ENCODE results near the gene S1PR5. TPM values are rescaled to one million over a fixed set of nuclear protein-coding genes. Genes with fewer than 3 reads are reported as not detected.

S1PR5 gene
- polyA plus RNA-seq, 3 donors = 0.18 to 0.46 TPM; not detected in 1

GRCh38 chr19:10560154-10560553 lies 42.9 kb upstream of the S1PR5 start:
- intact Hi-C loops (cut with micrococcal nuclease) = loop anchor here (2.0 to 10.0 kb wide), 3 partner anchors 15 to 155 kb away; partner anchors contain the start of gene CDC37 (in 1 of the 2)
- H3K9me3 Mint-ChIP-seq = no peaks in the 10 kb centered on the region
- no peak overlapping the region for H3K27ac ChIP-seq (ENCODE audit: low read depth in 1 of 2, low read length in 2 of 2)
- no peaks in the 10 kb centered on the region for H3K27me3 Mint-ChIP-seq (ENCODE audit: low read depth in 3 of 3)
- peaks cover 53 to 66% of the 10 kb centered on the region in 2 donors for H3K36me3 Mint-ChIP-seq
- peaks cover 18% of the 10 kb centered on the region for H3K79me2 ChIP-seq (ENCODE audit: insufficient read depth, low read length)
- no peak overlapping the region for H3K4me3 Mint-ChIP-seq
- H3K27ac Mint-ChIP-seq = no peak overlapping the region
- no peaks in the 10 kb centered on the region for H3K9me3 ChIP-seq (replicated peaks in 1 of 2; ENCODE audit: control insufficient read depth in 1 of 2, insufficient read depth in 1 of 2, low read length in 2 of 2)
- H3K4me2 ChIP-seq (replicated peaks; ENCODE audit: extremely low read depth, low read length, poor library complexity, severe bottlenecking) = no peak overlapping the region
- peaks cover 19% of the 10 kb centered on the region for H4K20me1 ChIP-seq (ENCODE audit: insufficient read depth, low read length)
- no peak overlapping the region for H3K4me3 ChIP-seq (replicated peaks in 1 of 3; ENCODE audit: low read depth in 2 of 3, low read length in 3 of 3)
- TF ChIP-seq, protein P1, sequence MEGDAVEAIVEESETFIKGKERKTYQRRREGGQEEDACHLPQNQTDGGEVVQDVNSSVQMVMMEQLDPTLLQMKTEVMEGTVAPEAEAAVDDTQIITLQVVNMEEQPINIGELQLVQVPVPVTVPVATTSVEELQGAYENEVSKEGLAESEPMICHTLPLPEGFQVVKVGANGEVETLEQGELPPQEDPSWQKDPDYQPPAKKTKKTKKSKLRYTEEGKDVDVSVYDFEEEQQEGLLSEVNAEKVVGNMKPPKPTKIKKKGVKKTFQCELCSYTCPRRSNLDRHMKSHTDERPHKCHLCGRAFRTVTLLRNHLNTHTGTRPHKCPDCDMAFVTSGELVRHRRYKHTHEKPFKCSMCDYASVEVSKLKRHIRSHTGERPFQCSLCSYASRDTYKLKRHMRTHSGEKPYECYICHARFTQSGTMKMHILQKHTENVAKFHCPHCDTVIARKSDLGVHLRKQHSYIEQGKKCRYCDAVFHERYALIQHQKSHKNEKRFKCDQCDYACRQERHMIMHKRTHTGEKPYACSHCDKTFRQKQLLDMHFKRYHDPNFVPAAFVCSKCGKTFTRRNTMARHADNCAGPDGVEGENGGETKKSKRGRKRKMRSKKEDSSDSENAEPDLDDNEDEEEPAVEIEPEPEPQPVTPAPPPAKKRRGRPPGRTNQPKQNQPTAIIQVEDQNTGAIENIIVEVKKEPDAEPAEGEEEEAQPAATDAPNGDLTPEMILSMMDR (IDR thresholded peaks at IDR 0.05) = no peak
- WGBS (ENCODE audit: insufficient coverage) = no CpG with 5 or more reads among the region's 7 CpGs
- no peak overlapping the region for H2AFZ ChIP-seq (ENCODE audit: insufficient read depth, low read depth, low read length, poor library complexity, severe bottlenecking)
- H3K9ac ChIP-seq (ENCODE audit: insufficient read depth, low read length, poor library complexity, severe bottlenecking) = no peak overlapping the region
- H3K4me1 Mint-ChIP-seq = peaks cover 16% of the 10 kb centered on the region
- H3K27me3 ChIP-seq (ENCODE audit: control insufficient read depth in 2 of 2, insufficient read depth in 2 of 2, low read length in 2 of 2) = no peaks in the 10 kb centered on the region
- no peak for DNase-seq
- H3K4me1 ChIP-seq (ENCODE audit: control insufficient read depth in 1 of 2, insufficient read depth in 2 of 2, low read length in 2 of 2) = peaks cover 9 to 12% of the 10 kb centered on the region in 2 donors
- peaks cover 54 to 75% of the 10 kb centered on the region in 2 donors for H3K36me3 ChIP-seq (replicated peaks in 1 of 2; ENCODE audit: control insufficient read depth in 1 of 2, insufficient read depth in 2 of 2, low read length in 2 of 2)

- Mint-ChIP-seq H3K9me3 (no peaks in the 10 kb centered on the region), H3K27ac (peak overlapping the region in 2 of 7 donors; percentile 7 to 74), H3K27me3 (ENCODE audit: low read depth in 3 of 3) (no peaks in the 10 kb centered on the region), H3K4me3 (no peak overlapping the region), H3K36me3 (peaks cover 73 to 89% of the 10 kb centered on the region in 2 donors), H3K4me1 (peaks cover 15% of the 10 kb centered on the region)
- TF ChIP-seq, protein P1 (IDR thresholded peaks at IDR 0.05) = no peak
- Histone ChIP-seq H3K9me3 (replicated peaks in 1 of 2; ENCODE audit: control insufficient read depth in 1 of 2, insufficient read depth in 1 of 2, low read length in 2 of 2) (no peaks in the 10 kb centered on the region), H3K4me2 (replicated peaks; ENCODE audit: extremely low read depth, low read length, poor library complexity, severe bottlenecking) (no peak overlapping the region), H3K27me3 (ENCODE audit: control insufficient read depth in 2 of 2, insufficient read depth in 2 of 2, low read length in 2 of 2) (no peaks in the 10 kb centered on the region), H3K36me3 (replicated peaks in 1 of 2; ENCODE audit: control insufficient read depth in 1 of 2, insufficient read depth in 2 of 2, low read length in 2 of 2) (peaks cover 77 to 98% of the 10 kb centered on the region in 2 donors), H4K20me1 (ENCODE audit: insufficient read depth, low read length) (peaks cover 34% of the 10 kb centered on the region), H3K4me1 (ENCODE audit: control insufficient read depth in 1 of 2, insufficient read depth in 2 of 2, low read length in 2 of 2) (peaks cover 5 to 6% of the 10 kb centered on the region in 2 donors), H2AFZ (ENCODE audit: insufficient read depth, low read depth, low read length, poor library complexity, severe bottlenecking) (no peak overlapping the region), H3K79me2 (ENCODE audit: insufficient read depth, low read length) (peaks cover 12% of the 10 kb centered on the region), H3K9ac (ENCODE audit: insufficient read depth, low read length, poor library complexity, severe bottlenecking) (no peak overlapping the region), H3K27ac (ENCODE audit: low read depth in 1 of 2, low read length in 2 of 2) (no peak overlapping the region), H3K4me3 (replicated peaks in 1 of 3; ENCODE audit: low read depth in 2 of 3, low read length in 3 of 3) (no peak overlapping the region)
- DNase-seq = no peak
- WGBS (ENCODE audit: insufficient coverage) = 94% methylated on average over 33 of the region's 33 CpGs
- intact Hi-C loops (cut with micrococcal nuclease) = no loop called here
These were observed 40.5 kb upstream of the S1PR5 start for GRCh38 chr19:10557603-10558197.

Data from CD14-positive monocyte (primary cell).